Activated CD4-positive, alpha-beta T cell treated with anti-CD3 and anti-CD28 coated beads, Interleukin-2, amount 10 ng/mL, durations not matched to agents 7 days and 5 days (primary cell): Measurements from ENCODE around the gene TSNAXIP1. TPM values are rescaled to one million over a fixed set of nuclear protein-coding genes. Genes with fewer than 3 reads are reported as not detected.
"Not testable (repeated sequence)": the region's sequence is repeated elsewhere in the genome, so short reads cannot be mapped to it uniquely, and the experiment has no call there.

ENCODE experiments used
- CTCF ChIA-PET: fragments of 350-600 bp; sonication (Branson Sonifier 250); formaldehyde crosslinking; loops from one replicate; lab custom pipeline; 2021; ENCODE audit warnings: antibody characterized with exemption; lab: Charles Lee
- POLR2A ChIA-PET: fragments of 350-600 bp; sonication (Branson Sonifier 250); formaldehyde crosslinking; loops from one replicate; lab custom pipeline; 2021; ENCODE audit warnings: antibody characterized with exemption; lab: Charles Lee
- DNase-seq: peaks from one replicate; pipeline ENCODE4 v3.0.0-alpha.2; 2020
- H3K27ac Mint-ChIP-seq: one replicate; pipeline ENCODE4 v1.8.0; 2021; ENCODE audit warnings: mild to moderate bottlenecking, moderate library complexity, mixed read lengths
- H3K27me3 Mint-ChIP-seq: one replicate; pipeline ENCODE4 v1.8.0; 2021; ENCODE audit warnings: mixed read lengths
- H3K36me3 Mint-ChIP-seq: one replicate; pipeline ENCODE4 v1.8.0; 2021; ENCODE audit warnings: low read depth, mixed read lengths
- H3K4me1 Mint-ChIP-seq: one replicate; pipeline ENCODE4 v1.8.0; 2021; ENCODE audit warnings: mixed read lengths
- H3K4me3 Mint-ChIP-seq: one replicate; pipeline ENCODE4 v1.8.0; 2021; ENCODE audit warnings: mild to moderate bottlenecking, moderate library complexity, mixed read lengths
- H3K9me3 Mint-ChIP-seq: one replicate; pipeline ENCODE4 v1.8.0; 2021; ENCODE audit warnings: mixed read lengths
- total RNA-seq, 2 experiments: library from RNA; stranded (reverse); gene quantifications; one replicate each; pipeline ENCODE4 v1.2.3, GENCODE V29; 2021

TSNAXIP1 gene
- total RNA-seq, 2 experiments from 2014 or later, result 0.27 to 0.33 TPM

DNA sequence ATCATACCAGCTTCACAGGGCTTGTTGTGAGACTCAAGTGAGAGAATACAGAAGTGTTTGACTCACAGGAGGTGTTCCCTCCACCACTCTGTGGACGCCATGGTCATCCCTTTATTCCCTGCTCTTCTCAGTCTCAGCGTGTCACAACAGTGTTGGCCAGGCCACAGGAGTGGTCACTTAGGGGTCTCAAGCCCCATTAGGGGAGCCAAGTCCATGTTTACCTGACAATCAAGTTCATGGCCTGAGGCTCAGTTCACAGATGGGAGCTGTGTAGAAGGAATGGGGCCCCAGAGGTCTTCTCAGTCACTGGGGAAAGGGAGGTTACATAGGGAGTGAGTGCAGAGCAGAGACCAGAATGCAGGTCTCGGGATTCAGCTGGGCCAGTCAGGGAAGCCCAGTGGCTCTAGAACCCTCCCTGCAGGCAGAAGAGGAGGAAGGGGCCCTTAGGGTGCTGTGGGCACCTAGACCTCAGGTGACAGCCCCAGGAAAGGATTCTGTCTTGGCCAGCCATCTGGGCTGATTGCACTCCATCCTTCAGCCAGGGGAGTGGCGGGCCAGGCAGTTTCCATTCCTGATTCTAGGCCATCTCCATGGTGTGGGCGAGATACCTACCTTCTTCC lies 50.3 kb downstream of the TSNAXIP1 start:
- H3K4me1 Mint-ChIP-seq, result peaks cover 24% of the 10 kb centered on the region
- POLR2A ChIA-PET, result no interaction called here

DNA sequence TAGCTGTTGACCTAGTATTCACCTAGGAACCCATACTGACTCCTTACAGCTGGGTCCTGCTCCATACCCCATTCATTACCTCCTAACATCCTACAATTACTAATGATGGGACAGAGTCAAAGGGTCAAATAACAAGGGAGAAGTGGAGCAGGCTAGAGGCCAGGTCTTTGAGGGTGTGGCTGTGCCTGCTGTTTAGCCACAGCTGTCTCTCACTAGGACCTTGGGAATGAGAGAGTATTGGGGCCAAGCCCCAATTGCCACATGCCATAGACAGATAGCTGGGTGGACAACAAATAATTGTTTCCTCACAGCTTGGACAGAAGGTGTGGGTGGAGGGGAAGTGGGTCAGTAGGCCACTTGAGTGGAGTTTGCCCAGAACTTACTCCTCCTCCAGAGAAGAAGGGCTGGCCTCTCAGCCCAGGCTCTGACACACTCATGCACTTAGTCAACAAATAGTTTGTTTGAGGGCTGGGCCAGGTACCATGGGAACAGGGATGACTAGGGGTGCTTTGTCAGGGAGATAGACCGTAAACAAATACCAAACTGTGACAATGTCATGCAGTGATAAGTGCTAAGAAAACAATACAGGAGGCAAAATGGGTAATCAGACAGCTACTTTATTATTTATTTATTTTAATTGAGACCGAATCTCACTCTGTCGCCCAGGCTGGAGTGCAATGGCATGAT lies 51.0 kb downstream of the TSNAXIP1 start:
- peaks cover 25% of the 10 kb centered on the region for H3K4me1 Mint-ChIP-seq
- no peak overlapping the region for H3K27ac Mint-ChIP-seq
- H3K36me3 Mint-ChIP-seq, result peaks cover 5% of the 10 kb centered on the region
- POLR2A ChIA-PET, result no interaction called here
- H3K9me3 Mint-ChIP-seq, result no peaks in the 10 kb centered on the region
- H3K4me3 Mint-ChIP-seq, result no peak overlapping the region
- CTCF ChIA-PET, result interaction anchor here (0.9 to 2.0 kb wide), 6 partner anchors 9 to 126 kb away, joined by 3 to 6 read pairs (median 4); partner anchors contain the start of gene NUTF2
- no peak for DNase-seq
- H3K27me3 Mint-ChIP-seq, result no peaks in the 10 kb centered on the region

More for the DNA sequence above, 50.3 kb downstream of the TSNAXIP1 start:
- peaks cover 5% of the 10 kb centered on the region for H3K36me3 Mint-ChIP-seq
- no peak overlapping the region for H3K4me3 Mint-ChIP-seq
- no peak overlapping the region for H3K27ac Mint-ChIP-seq
- H3K9me3 Mint-ChIP-seq, result no peaks in the 10 kb centered on the region
- CTCF ChIA-PET, result interaction anchor here (0.9 to 2.3 kb wide), 7 partner anchors 9 to 127 kb away, joined by 3 to 10 read pairs (median 5); partner anchors contain the start of gene NUTF2
- no peak for DNase-seq
- H3K27me3 Mint-ChIP-seq, result no peaks in the 10 kb centered on the region

DNA sequence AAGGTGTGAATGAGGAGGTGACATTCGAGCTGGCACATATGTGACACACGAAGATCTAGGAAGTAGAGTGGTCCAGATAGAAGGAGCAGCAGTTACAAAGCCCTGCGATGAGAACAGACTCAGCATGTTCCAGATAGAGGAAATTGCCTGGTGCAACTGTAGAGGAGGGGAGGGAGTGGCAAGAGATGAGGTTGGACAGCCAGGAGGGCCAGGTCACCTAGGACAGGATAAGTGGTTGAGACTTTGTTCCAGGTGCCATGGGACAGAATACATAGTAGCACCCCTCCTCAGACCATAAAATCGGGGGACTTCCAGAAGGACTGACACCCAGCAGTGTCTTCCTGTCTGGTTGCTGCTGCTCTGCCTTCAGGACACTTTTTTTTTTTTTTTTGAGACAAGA lies 51.8 kb downstream of the TSNAXIP1 start:
- Mint-ChIP-seq H3K4me3 (no peak overlapping the region), H3K4me1 (peaks cover 25% of the 10 kb centered on the region), H3K27me3 (no peaks in the 10 kb centered on the region), H3K36me3 (peaks cover 5% of the 10 kb centered on the region), H3K9me3 (no peaks in the 10 kb centered on the region), H3K27ac (no peak overlapping the region)
- no peak for DNase-seq
- ChIA-PET POLR2A (no interaction called here), CTCF (interaction anchor here (1.4 to 2.0 kb wide), 3 partner anchors 12 to 42 kb away, joined by 4 to 5 read pairs (median 5); partner anchors contain the start of gene NUTF2)

DNA sequence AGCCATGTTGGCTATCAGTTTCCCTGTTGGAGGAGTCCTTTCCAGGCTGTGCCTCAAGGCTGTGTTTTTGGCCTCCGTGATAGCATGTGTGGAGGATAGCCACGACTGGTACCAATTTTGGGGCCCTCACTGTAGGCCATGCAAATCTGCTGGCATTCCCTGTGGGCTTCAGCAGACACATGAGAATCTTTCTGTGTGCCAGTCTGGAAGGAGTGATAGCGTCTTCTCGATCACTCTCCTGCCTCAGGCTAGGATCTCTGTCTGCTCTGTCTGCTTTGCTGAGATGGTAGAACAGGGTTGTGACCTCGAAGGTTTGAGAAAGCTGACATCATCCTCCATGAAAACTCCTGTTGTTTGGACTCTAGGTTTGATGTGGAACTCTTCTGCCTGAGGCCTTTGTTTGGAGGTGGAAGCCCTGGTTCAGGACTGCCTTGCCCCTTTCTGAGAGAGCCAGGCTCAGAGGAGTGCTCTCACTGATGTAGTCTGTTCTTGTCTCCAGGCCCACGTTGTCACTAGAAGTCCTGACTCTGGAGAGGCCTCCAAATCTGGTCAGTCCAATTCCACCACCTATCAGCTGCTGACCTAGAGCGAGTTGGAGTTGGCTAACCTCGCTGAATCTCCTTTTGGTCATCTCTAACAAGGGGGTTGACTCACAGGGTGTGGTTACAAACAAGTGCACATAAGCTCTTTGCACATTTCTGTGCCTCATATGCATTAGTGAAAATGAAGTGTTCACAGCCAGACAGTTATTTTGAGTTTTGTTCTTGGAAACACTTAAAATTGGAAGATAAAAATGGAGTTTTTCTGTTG lies 54.1 kb downstream of the TSNAXIP1 start:
- Mint-ChIP-seq H3K9me3 (no peaks in the 10 kb centered on the region), H3K4me1 (peaks cover 20% of the 10 kb centered on the region), H3K4me3 (no peak overlapping the region), H3K27ac (no peak overlapping the region), H3K27me3 (no peaks in the 10 kb centered on the region), H3K36me3 (peaks cover 12% of the 10 kb centered on the region)
- DNase-seq, result no peak
- POLR2A ChIA-PET, result no interaction called here
- CTCF ChIA-PET, result interaction anchor here (0.5 to 3.3 kb wide), 5 partner anchors 23 to 340 kb away, joined by 3 to 18 read pairs (median 3); partner anchors contain the start of gene NRN1L

DNA sequence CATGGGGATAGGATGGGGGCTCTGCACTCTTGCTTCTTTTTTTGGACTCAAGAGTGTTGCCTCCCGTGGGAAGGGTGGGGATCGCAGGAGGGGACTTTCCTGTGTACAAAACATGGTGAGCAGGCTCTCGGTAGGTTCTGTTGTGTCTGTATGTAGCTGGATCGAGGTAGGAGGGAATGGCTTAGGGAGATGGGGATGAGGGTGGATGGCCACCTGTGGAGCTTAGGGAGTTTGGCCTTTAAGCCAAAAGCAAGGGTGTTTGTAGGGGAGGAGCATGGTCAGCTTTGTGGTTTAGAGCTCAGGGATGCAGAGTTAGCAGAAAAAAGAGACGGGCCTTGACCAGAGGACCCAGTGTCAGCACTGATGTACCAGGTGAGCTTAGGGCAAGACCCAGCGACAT lies 55.2 kb downstream of the TSNAXIP1 start:
- H3K36me3 Mint-ChIP-seq, result peaks cover 12% of the 10 kb centered on the region
- H3K27me3 Mint-ChIP-seq, result no peaks in the 10 kb centered on the region
- POLR2A ChIA-PET, result no interaction called here
- no peaks in the 10 kb centered on the region for H3K9me3 Mint-ChIP-seq
- no peak overlapping the region for H3K27ac Mint-ChIP-seq
- CTCF ChIA-PET, result interaction anchor here (0.8 to 3.3 kb wide), 8 partner anchors 9 to 46 kb away, joined by 3 to 18 read pairs (median 4); partner anchors contain the start of gene NRN1L
- peaks cover 17% of the 10 kb centered on the region for H3K4me1 Mint-ChIP-seq
- H3K4me3 Mint-ChIP-seq, result no peak overlapping the region
- DNase-seq, result no peak

DNA sequence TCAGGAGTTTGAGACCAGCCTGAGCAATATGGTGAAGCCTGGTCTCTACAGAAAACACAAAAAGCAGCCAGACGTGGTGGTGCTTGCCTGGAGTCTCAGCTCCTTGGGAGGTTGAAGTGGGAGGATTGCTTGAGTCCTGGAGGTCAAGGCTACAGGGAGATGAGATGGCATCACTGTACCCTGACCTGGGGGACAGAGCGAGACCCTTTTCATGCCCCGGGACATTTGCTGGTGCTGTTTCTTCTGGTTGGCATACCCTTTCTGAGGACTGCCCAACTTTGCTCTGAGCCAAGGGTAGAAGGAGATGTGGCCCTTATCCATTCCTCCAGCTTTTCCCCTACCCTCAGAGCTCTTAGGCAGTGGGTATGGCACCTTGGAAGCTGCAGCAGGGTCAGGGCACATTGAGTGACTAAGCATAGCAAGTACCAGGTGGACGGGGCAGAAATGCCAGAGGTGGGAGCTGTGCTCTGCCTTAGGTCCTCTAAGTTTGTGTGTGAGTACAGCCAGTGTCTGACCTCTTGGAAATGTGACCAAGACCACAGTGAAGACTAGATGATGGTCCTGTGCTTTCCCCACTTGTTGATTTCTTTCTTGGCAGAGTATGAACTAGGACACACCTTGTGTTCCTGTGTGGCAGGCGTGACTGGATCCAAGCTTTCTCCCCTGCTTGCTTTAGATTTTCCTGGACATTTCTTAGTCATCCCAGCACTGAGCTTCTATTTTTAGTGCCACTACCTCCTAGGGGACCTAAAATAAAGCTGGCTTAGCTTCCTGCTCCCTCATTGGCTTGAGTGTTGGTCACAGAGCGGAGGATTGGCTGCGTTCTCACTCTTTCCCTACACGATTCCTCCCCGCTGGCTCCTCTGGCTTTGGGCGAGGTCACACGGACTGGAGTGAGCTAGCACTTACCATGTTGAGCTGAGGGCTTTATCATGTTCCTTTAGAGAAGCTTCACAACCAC lies 56.2 kb downstream of the TSNAXIP1 start:
- Mint-ChIP-seq H3K27me3 (no peaks in the 10 kb centered on the region), H3K27ac (no peak overlapping the region), H3K36me3 (peaks cover 12% of the 10 kb centered on the region), H3K4me1 (peaks cover 9% of the 10 kb centered on the region), H3K9me3 (no peaks in the 10 kb centered on the region), H3K4me3 (no peak overlapping the region)
- ChIA-PET POLR2A (interaction anchor here (0.6 kb wide), 1 partner anchor 13 kb away, joined by 3 read pairs; no protein-coding TSS in a partner anchor), CTCF (interaction anchor here (0.6 to 3.3 kb wide), 11 partner anchors 8 to 49 kb away, joined by 3 to 18 read pairs (median 4); partner anchors contain the start of gene NRN1L)
- DNase-seq, result no peak

DNA sequence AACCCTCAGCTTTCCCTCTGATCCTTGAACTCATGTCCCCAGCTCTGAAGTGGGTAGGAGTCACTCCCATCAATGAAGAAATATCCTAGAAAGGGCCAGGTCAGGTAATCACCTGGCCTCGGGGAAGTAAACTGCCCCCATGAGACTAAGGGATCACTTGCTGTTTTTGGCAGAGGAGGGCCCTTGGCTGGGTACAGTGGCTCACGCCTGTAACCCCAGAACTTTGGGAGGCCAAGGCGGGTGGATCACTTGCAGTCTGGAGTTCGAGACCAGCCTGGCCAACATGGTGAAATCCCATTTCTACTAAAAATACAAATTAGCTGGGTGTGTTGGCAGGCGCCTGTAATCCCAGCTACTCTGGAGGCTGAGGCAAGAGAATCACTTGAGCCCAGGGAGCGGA lies 57.4 kb downstream of the TSNAXIP1 start:
- POLR2A ChIA-PET, result interaction anchor here (0.6 kb wide), 1 partner anchor 14 kb away, joined by 3 read pairs; no protein-coding TSS in a partner anchor
- peaks cover 15% of the 10 kb centered on the region for H3K36me3 Mint-ChIP-seq
- not testable (repeated sequence) for H3K27me3 Mint-ChIP-seq, DNase-seq, H3K4me3 Mint-ChIP-seq, H3K4me1 Mint-ChIP-seq, H3K27ac Mint-ChIP-seq, H3K9me3 Mint-ChIP-seq
- CTCF ChIA-PET, result interaction anchor here (0.6 to 3.3 kb wide), 2 partner anchors 43 to 48 kb away, joined by 3 to 18 read pairs; no protein-coding TSS in a partner anchor

DNA sequence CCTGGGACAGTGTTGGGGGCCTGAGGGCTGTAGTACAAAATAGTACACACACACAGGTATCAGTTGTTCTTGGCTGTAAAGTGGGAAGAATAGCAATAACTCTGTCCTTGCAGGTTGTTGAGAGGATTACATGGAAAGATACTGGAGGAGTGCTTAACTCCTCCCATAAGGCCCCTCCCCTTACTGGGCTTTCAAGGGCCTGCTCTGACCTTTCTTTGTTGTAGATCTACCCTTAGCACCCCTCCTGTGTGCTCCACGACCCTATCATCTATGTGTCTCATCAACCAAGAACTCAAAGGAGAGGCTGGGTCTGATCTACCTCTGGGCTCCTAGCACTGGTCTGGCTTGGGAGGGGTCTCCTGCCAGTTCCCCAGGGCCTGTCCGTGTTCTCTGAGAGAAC lies 57.9 kb downstream of the TSNAXIP1 start:
- no peaks in the 10 kb centered on the region for H3K9me3 Mint-ChIP-seq
- CTCF ChIA-PET, result interaction anchor here (0.6 to 1.1 kb wide), 2 partner anchors 44 to 343 kb away, joined by 3 to 4 read pairs; no protein-coding TSS in a partner anchor
- peaks cover 15% of the 10 kb centered on the region for H3K36me3 Mint-ChIP-seq
- no peak for DNase-seq
- H3K4me1 Mint-ChIP-seq, result peaks cover 5% of the 10 kb centered on the region
- POLR2A ChIA-PET, result interaction anchor here (0.6 kb wide), 1 partner anchor 29 kb away, joined by 3 read pairs; no protein-coding TSS in a partner anchor
- H3K27ac Mint-ChIP-seq, result no peak overlapping the region
- H3K27me3 Mint-ChIP-seq, result no peaks in the 10 kb centered on the region
- H3K4me3 Mint-ChIP-seq, result no peak overlapping the region

DNA sequence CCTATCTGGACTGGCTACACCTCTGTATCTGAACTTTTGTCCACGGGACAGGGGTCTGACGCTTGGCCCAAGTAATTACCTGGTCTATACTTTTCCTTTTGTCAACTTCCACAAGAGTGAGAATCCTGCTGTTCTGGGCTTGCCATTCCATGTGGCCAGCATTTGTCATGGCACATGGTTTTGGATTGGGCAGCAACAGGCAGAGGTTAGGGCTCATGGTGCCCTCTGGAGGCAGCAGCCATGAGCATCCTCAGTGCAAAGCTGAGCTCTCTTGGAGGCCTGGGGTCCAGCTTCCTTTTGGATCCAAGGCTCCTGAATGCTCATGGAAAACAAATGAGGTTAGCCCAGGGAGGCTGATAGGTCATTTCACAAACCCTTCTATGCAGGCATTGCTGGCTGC lies 58.6 kb downstream of the TSNAXIP1 start:
- DNase-seq, result peak; percentile 36
- Mint-ChIP-seq H3K4me1 (peaks cover 5% of the 10 kb centered on the region), H3K4me3 (no peak overlapping the region), H3K9me3 (no peaks in the 10 kb centered on the region), H3K36me3 (peaks cover 15% of the 10 kb centered on the region), H3K27ac (no peak overlapping the region), H3K27me3 (no peaks in the 10 kb centered on the region)
- ChIA-PET CTCF (interaction anchor here (0.6 to 5.2 kb wide), 11 partner anchors 10 to 388 kb away, joined by 3 to 24 read pairs (median 4); partner anchors contain the start of gene PARD6A), POLR2A (no interaction called here)

DNA sequence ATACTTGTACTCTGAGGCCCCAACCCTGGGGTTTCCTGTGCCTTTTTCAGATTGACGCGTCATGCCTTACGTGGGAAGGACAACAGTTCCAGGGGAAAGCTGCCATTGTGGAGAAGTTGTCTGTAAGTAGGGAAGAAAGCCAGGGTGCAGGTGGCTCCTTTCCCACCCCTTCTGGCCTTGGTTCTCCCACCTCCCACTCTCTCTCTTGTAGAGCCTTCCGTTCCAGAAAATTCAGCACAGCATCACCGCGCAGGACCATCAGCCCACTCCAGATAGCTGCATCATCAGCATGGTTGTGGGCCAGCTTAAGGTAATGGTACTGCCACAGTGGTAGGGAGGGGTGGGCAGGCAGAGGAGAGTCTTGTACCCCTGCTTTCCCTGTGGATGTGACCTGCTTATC lies 61.6 kb downstream of the TSNAXIP1 start:
- Mint-ChIP-seq H3K9me3 (no peaks in the 10 kb centered on the region), H3K4me3 (no peak overlapping the region), H3K4me1 (peaks cover 6% of the 10 kb centered on the region), H3K27ac (no peak overlapping the region), H3K36me3 (peaks cover 19% of the 10 kb centered on the region), H3K27me3 (no peaks in the 10 kb centered on the region)
- ChIA-PET CTCF (interaction anchor here (0.8 to 5.2 kb wide), 3 partner anchors 15 to 306 kb away, joined by 3 to 24 read pairs (median 4); partner anchors contain the start of gene CTCF), POLR2A (interaction anchor here (0.6 kb wide), 1 partner anchor 13 kb away, joined by 3 read pairs; no protein-coding TSS in a partner anchor)
- no peak for DNase-seq

DNA sequence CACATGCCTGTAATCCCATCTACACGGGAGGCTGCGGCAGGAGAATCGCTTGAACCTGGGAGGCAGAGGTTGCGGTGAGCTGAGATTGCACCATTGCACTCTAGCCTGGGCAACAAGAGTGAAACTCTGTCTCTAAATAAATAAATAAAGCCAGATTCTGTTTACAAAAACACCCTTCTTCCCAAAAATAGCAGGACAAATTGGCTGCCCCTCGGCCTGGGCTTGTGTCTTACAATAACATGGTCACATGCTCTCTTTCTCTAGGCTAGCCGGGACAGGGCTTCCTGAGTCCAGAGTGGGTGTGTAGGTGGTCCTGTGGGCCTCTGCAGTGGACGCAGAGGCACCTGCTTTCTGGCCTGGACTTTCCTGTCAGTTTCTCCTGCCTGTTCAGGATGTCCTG lies 63.0 kb downstream of the TSNAXIP1 start:
- H3K4me1 Mint-ChIP-seq, result peaks cover 16% of the 10 kb centered on the region
- H3K27ac Mint-ChIP-seq, result no peak overlapping the region
- ChIA-PET POLR2A (no interaction called here), CTCF (interaction anchor here (1.0 to 5.2 kb wide), 3 partner anchors 15 to 308 kb away, joined by 3 to 24 read pairs (median 3); partner anchors contain the start of gene CTCF)
- no peak overlapping the region for H3K4me3 Mint-ChIP-seq
- no peaks in the 10 kb centered on the region for H3K27me3 Mint-ChIP-seq
- DNase-seq, result no peak
- H3K9me3 Mint-ChIP-seq, result no peaks in the 10 kb centered on the region
- peaks cover 17% of the 10 kb centered on the region for H3K36me3 Mint-ChIP-seq
